HepG2 (cell line): ENCODE results near the gene CCDC82. TPM values are rescaled to one million over a fixed set of nuclear protein-coding genes. Genes with fewer than 3 reads are reported as not detected.

ENCODE experiments used
- DZIP1 ChIP-seq: sonication (generic); formaldehyde crosslinking; IDR thresholded peaks from 2 replicates; pipeline ENCODE4 v1.5.0; 2020; ENCODE audit warnings: mild to moderate bottlenecking, missing genetic modification reagents
- KAT2B ChIP-seq: fragments of 150-350 bp; IDR thresholded peaks from 2 replicates; pipeline ENCODE4 v1.6.1; 2014; ENCODE audit warnings: low read depth, low read length, borderline replicate concordance
- MXD4 ChIP-seq: IDR thresholded peaks from 2 replicates; pipeline ENCODE4 v1.6.1; 2016; ENCODE audit warnings: mild to moderate bottlenecking, missing biosample characterization, missing genetic modification reagents
- MXI1 ChIP-seq: IDR thresholded peaks from 3 replicates; pipeline ENCODE4 v1.6.1; 2012; ENCODE audit warnings: low read depth, low read length, inconsistent platforms, borderline replicate concordance
- NCOA1 ChIP-seq: sonication (generic); formaldehyde crosslinking; IDR thresholded peaks from 2 replicates; pipeline ENCODE4 v1.9.0; 2021; ENCODE audit warnings: missing genetic modification reagents
- NR0B2 ChIP-seq: sonication (generic); formaldehyde crosslinking; IDR thresholded peaks from 2 replicates; pipeline ENCODE4 v1.4.0; 2020; ENCODE audit warnings: mild to moderate bottlenecking, missing genetic modification reagents
- ZC3H13 ChIP-seq: sonication (generic); formaldehyde crosslinking; IDR thresholded peaks from 2 replicates; pipeline ENCODE4 v1.8.1; 2023; ENCODE audit warnings: mild to moderate bottlenecking, missing genetic modification reagents, moderate library complexity
- ZFP36L2 ChIP-seq: sonication (generic); formaldehyde crosslinking; IDR thresholded peaks from 2 replicates; pipeline ENCODE4 v1.4.0; 2020; ENCODE audit warnings: missing genetic modification reagents
- ZFP62 ChIP-seq: sonication (generic); formaldehyde crosslinking; IDR thresholded peaks from 2 replicates; pipeline ENCODE4 v1.4.0; 2020; ENCODE audit warnings: missing genetic modification reagents
- ZFP82 ChIP-seq: sonication (generic); formaldehyde crosslinking; IDR thresholded peaks from 2 replicates; pipeline ENCODE4 v1.5.1; 2020; ENCODE audit warnings: mild to moderate bottlenecking, missing genetic modification reagents, borderline replicate concordance
- ZMAT3 ChIP-seq: sonication (generic); formaldehyde crosslinking; conservative IDR thresholded peaks from 2 replicates; pipeline ENCODE4 v1.7.0; 2021; ENCODE audit warnings: missing genetic modification reagents
- ZNF18 ChIP-seq: sonication (generic); formaldehyde crosslinking; IDR thresholded peaks from 2 replicates; pipeline ENCODE4 v1.8.0; 2022; ENCODE audit warnings: mild to moderate bottlenecking, missing genetic modification reagents; ENCODE audit not compliant: insufficient replicate concordance
- ZNF414 ChIP-seq: sonication (generic); formaldehyde crosslinking; IDR thresholded peaks from 2 replicates; pipeline ENCODE4 v1.5.0; 2020; ENCODE audit warnings: missing genetic modification reagents
- ZNF83 ChIP-seq: sonication (generic); formaldehyde crosslinking; IDR thresholded peaks from 2 replicates; pipeline ENCODE4 v1.4.0; 2020; ENCODE audit warnings: missing genetic modification reagents, mild to moderate bottlenecking, borderline replicate concordance
- polyA plus RNA-seq, 8 experiments: library from polyadenylated mRNA; depleted of rRNA in 3 of 8; stranded (reverse) in 7 of 8; unstranded in 1 of 8; fragments of >200 nt; fragmentation: Illumina TruSeq in 4 of 8; extraction: Trizol in 4 of 8; gene quantifications; 2 replicates each; pipeline versions ENCODE4 v1.2.1 to v1.2.3, GENCODE V29; 2011 to 2016; ENCODE audit warnings: low read depth in 4 of 8, missing spikeins in 1 of 8, mixed read lengths in 1 of 8; ENCODE audit not compliant: insufficient read depth in 1 of 8
- total RNA-seq, 5 experiments: library from RNA; depleted of rRNA; stranded (reverse); fragments of >200 nt; fragmentation: Illumina TruSeq; extraction: Trizol; gene quantifications; 2 replicates each; pipeline ENCODE4 v1.2.3, GENCODE V29; 2016; ENCODE audit warnings: low read depth in 1 of 5

Gene CCDC82
- total and polyA plus RNA-seq, 2 of the 13 experiments (the other 11 are each of a cell fraction or from before 2014, with no cell fraction given): 19.7 to 25.7 TPM

- TF ChIP-seq ZNF83 (CRISPR knock-in tag): no peak
- TF ChIP-seq ZFP62 (CRISPR knock-in tag): no peak
- TF ChIP-seq ZNF414: peak; percentile 88; the same call in 1 of the 2 replicates
- TF ChIP-seq ZC3H13 (CRISPR knock-in tag): peak; percentile 86; the same call in 1 of the 2 replicates
- no peak; the same call in 1 of the 2 replicates for TF ChIP-seq ZMAT3 (CRISPR knock-in tag)
- TF ChIP-seq MXI1: peak; percentile 76; the same call in 1 of the 3 replicates
- TF ChIP-seq MXD4 (CRISPR knock-in tag): no peak; the same call in none of the 2 replicates
- peak; percentile 61 for TF ChIP-seq ZNF18 (CRISPR knock-in tag)
- no peak; the same call in 1 of the 2 replicates for TF ChIP-seq NR0B2 (CRISPR knock-in tag)
- peak; percentile 85; the same call in 1 of the 2 replicates for TF ChIP-seq ZFP82
- TF ChIP-seq KAT2B: no peak
- 0 out of 2 replicates have a peak, but pooled peaks have one; percentile 0 for TF ChIP-seq DZIP1 (CRISPR knock-in tag)
- TF ChIP-seq ZFP36L2 (CRISPR knock-in tag): no peak
- peak; percentile 79; the same call in 1 of the 2 replicates for TF ChIP-seq NCOA1
These were observed at the start of gene CCDC82, which contains the start of gene JRKL (continued) for GRCh38 chr11:96389720-96390487.
